ENCODE measurements around the gene LRIG2. TPM values are rescaled to one million over a fixed set of nuclear protein-coding genes. Genes with fewer than 3 reads are reported as not detected.

LRIG2 gene
- polyA plus RNA-seq, 1 of the 3 experiments (the other 2 are of a cell fraction), result 3.8 TPM

- peaks cover 4 to 13% of the 10 kb centered on the region in 2 experiments; a peak in 3 of 4 replicates for H3K4me1 ChIP-seq (ENCODE audit: control insufficient read depth in 1 of 2, insufficient read depth in 2 of 2, low read depth in 1 of 2, low read length in 1 of 2)
- ChIA-PET CTCF (interaction anchor here (0.6 to 1.7 kb wide), 2 partner anchors 27 to 1615 kb away, joined by 3 read pairs; no protein-coding TSS in a partner anchor), POLR2A (no interaction called here)
- H4K20me1 ChIP-seq (ENCODE audit: insufficient read depth), result no peaks in the 10 kb centered on the region
- no peak overlapping the region for H3K27ac ChIP-seq (ENCODE audit: low read depth in 2 of 2, low read length in 1 of 2)
- WGBS (ENCODE audit: low lambda C conversion rate), result 83% methylated on average over 1 of the region's 1 CpG
- no peaks in the 10 kb centered on the region for H3K9me3 ChIP-seq
- DNase-seq, result no peak
- H3K27me3 ChIP-seq (ENCODE audit: insufficient read depth), result no peaks in the 10 kb centered on the region
- H3K9me2 ChIP-seq, result no peaks in the 10 kb centered on the region
- no peak overlapping the region for H3K9ac ChIP-seq
- peaks cover 10% of the 10 kb centered on the region for H3F3A ChIP-seq (replicated peaks; ENCODE audit: insufficient read depth)
- H3K36me3 ChIP-seq (replicated peaks in 1 of 2; ENCODE audit: control insufficient read depth in 1 of 2, insufficient read depth in 2 of 2, low read length in 1 of 2), result no peaks in the 10 kb centered on the region
- no peak overlapping the region for H3K4me3 ChIP-seq (ENCODE audit: low read depth in 2 of 2, low read length in 1 of 2)
- no peaks in the 10 kb centered on the region for H3K79me2 ChIP-seq (ENCODE audit: insufficient read depth)
- H3K4me2 ChIP-seq, result no peak overlapping the region
- no peak overlapping the region for H2AFZ ChIP-seq (ENCODE audit: low read depth)
- TF ChIP-seq RCOR1 (IDR thresholded peaks at IDR 0.05; ENCODE audit: low read length), result no peak
- TF ChIP-seq SMC3 (IDR thresholded peaks at IDR 0.05; ENCODE audit: low read depth, low read length), result no peak
- TF ChIP-seq, protein P1, sequence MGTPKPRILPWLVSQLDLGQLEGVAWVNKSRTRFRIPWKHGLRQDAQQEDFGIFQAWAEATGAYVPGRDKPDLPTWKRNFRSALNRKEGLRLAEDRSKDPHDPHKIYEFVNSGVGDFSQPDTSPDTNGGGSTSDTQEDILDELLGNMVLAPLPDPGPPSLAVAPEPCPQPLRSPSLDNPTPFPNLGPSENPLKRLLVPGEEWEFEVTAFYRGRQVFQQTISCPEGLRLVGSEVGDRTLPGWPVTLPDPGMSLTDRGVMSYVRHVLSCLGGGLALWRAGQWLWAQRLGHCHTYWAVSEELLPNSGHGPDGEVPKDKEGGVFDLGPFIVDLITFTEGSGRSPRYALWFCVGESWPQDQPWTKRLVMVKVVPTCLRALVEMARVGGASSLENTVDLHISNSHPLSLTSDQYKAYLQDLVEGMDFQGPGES (IDR thresholded peaks at IDR 0.05; ENCODE audit: low read depth, low read length), result no peak
- TF ChIP-seq RFX5 (IDR thresholded peaks at IDR 0.05; ENCODE audit: low read length), result no peak
- no peak for TF ChIP-seq EP300 (IDR thresholded peaks at IDR 0.05; ENCODE audit: borderline replicate concordance in 1 of 2, low read depth in 1 of 2, low read length in 1 of 2)
- TF ChIP-seq ZBTB33 (IDR thresholded peaks at IDR 0.05; ENCODE audit: borderline replicate concordance, low read depth), result no peak
- TF ChIP-seq TAF1 (IDR thresholded peaks at IDR 0.05; ENCODE audit: borderline replicate concordance, low read depth, low read length), result no peak
- TF ChIP-seq RAD21 (IDR thresholded peaks at IDR 0.05; ENCODE audit: low read length), result no peak
- no peak for TF ChIP-seq GABPA (IDR thresholded peaks at IDR 0.05; ENCODE audit: low read depth)
- TF ChIP-seq, protein P2, sequence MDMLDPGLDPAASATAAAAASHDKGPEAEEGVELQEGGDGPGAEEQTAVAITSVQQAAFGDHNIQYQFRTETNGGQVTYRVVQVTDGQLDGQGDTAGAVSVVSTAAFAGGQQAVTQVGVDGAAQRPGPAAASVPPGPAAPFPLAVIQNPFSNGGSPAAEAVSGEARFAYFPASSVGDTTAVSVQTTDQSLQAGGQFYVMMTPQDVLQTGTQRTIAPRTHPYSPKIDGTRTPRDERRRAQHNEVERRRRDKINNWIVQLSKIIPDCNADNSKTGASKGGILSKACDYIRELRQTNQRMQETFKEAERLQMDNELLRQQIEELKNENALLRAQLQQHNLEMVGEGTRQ (IDR thresholded peaks at IDR 0.05; ENCODE audit: borderline replicate concordance, low read depth, low read length), result no peak
Measured at GRCh38 chr1:113136476-113136875, 63.5 kb downstream of the LRIG2 start.

- Histone ChIP-seq H3K9me2 (no peaks in the 10 kb centered on the region), H2AFZ (ENCODE audit: low read depth) (no peak overlapping the region), H3K79me2 (ENCODE audit: insufficient read depth) (no peaks in the 10 kb centered on the region), H3K27me3 (ENCODE audit: insufficient read depth) (no peaks in the 10 kb centered on the region), H3F3A (replicated peaks; ENCODE audit: insufficient read depth) (peaks cover 10% of the 10 kb centered on the region), H3K9ac (no peak overlapping the region), H3K4me1 (ENCODE audit: control insufficient read depth in 1 of 2, insufficient read depth in 2 of 2, low read depth in 1 of 2, low read length in 1 of 2) (peaks cover 13 to 20% of the 10 kb centered on the region in 2 experiments; a peak in 3 of 4 replicates), H3K9me3 (no peaks in the 10 kb centered on the region), H3K4me3 (ENCODE audit: low read depth in 2 of 2, low read length in 1 of 2) (no peak overlapping the region), H3K4me2 (no peak overlapping the region), H4K20me1 (ENCODE audit: insufficient read depth) (no peaks in the 10 kb centered on the region), H3K36me3 (replicated peaks in 1 of 2; ENCODE audit: control insufficient read depth in 1 of 2, insufficient read depth in 2 of 2, low read length in 1 of 2) (no peaks in the 10 kb centered on the region), H3K27ac (ENCODE audit: low read depth in 2 of 2, low read length in 1 of 2) (no peak overlapping the region)
- ChIA-PET CTCF (interaction anchor here (0.9 to 1.7 kb wide), 4 partner anchors 28 to 422 kb away, joined by 3 to 5 read pairs (median 3); partner anchors contain the start of gene LRIG2), POLR2A (no interaction called here)
- DNase-seq, result no peak
- TF ChIP-seq CTCF (IDR thresholded peaks at IDR 0.05), result no peak
- no peak for TF ChIP-seq TAF1 (IDR thresholded peaks at IDR 0.05; ENCODE audit: borderline replicate concordance, low read depth, low read length)
- TF ChIP-seq TEAD4 (IDR thresholded peaks at IDR 0.05; ENCODE audit: borderline replicate concordance, insufficient read depth), result no peak
- no peak for TF ChIP-seq NFIC (IDR thresholded peaks at IDR 0.05; ENCODE audit: borderline replicate concordance)
- TF ChIP-seq, protein P1 (IDR thresholded peaks at IDR 0.05; ENCODE audit: low read depth, low read length), result no peak
- no peak for TF ChIP-seq MEF2A (IDR thresholded peaks at IDR 0.05; ENCODE audit: borderline replicate concordance, low read depth)
- no peak for TF ChIP-seq YY1 (IDR thresholded peaks at IDR 0.05; ENCODE audit: low read depth)
- no peak for TF ChIP-seq RAD21 (IDR thresholded peaks at IDR 0.05; ENCODE audit: low read length)
- TF ChIP-seq, protein P3, sequence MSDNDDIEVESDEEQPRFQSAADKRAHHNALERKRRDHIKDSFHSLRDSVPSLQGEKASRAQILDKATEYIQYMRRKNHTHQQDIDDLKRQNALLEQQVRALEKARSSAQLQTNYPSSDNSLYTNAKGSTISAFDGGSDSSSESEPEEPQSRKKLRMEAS (IDR thresholded peaks at IDR 0.05; ENCODE audit: low read depth), result no peak
- no peak for TF ChIP-seq FOXM1 (IDR thresholded peaks at IDR 0.05; ENCODE audit: low read depth)
- TF ChIP-seq RFX5 (IDR thresholded peaks at IDR 0.05; ENCODE audit: low read length), result no peak
- no peak for TF ChIP-seq GATA2 (CRISPR knock-in tag; IDR thresholded peaks at IDR 0.05)
- 93% methylated on average over 3 of the region's 3 CpGs for whole genome bisulfite sequencing (ENCODE audit: low lambda C conversion rate)
Measured at GRCh38 chr1:113137563-113137962, 64.6 kb downstream of the LRIG2 start.

All from SK-N-SH (cell line).